ENCODE data around the gene MUC5B. TPM values are rescaled to one million over a fixed set of nuclear protein-coding genes. Genes with fewer than 3 reads are reported as not detected.

Gene MUC5B
- total and polyA plus RNA-seq, 2 of the 13 experiments (the other 11 are each of a cell fraction or from before 2014, with no cell fraction given), result 0.01 TPM; not detected in 1

GRCh38 chr11:1309498-1310317 lies 86.8 kb downstream of the MUC5B start, which contains the start of gene TOLLIP (continued):
- TF ChIP-seq ZNF576 (CRISPR knock-in tag; IDR thresholded peaks at IDR 0.05) (no peak), ZBTB44 (CRISPR knock-in tag; IDR thresholded peaks at IDR 0.05) (no peak), CREM (IDR thresholded peaks at IDR 0.05) (no peak), CREM (CRISPR knock-in tag; IDR thresholded peaks at IDR 0.05) (no peak), ZNF496 (CRISPR knock-in tag; IDR thresholded peaks at IDR 0.05; ENCODE audit: insufficient replicate concordance) (no peak), TOE1 (CRISPR knock-in tag; IDR thresholded peaks at IDR 0.05) (no peak), ESRRA (CRISPR knock-in tag; IDR thresholded peaks at IDR 0.05; ENCODE audit: low read depth) (peak; percentile 42; the same call in 1 of the 2 replicates), ETV6 (CRISPR knock-in tag; conservative IDR thresholded peaks at IDR 0.05) (no peak), ZFP36L2 (CRISPR knock-in tag; IDR thresholded peaks at IDR 0.05) (no peak), NONO (IDR thresholded peaks at IDR 0.05) (no peak), NONO (CRISPR knock-in tag; conservative IDR thresholded peaks at IDR 0.05) (peak; percentile 89; the same call in 1 of the 2 replicates), ZSCAN25 (CRISPR knock-in tag; IDR thresholded peaks at IDR 0.05) (peak; percentile 44; the same call in 1 of the 2 replicates), ATF4 (CRISPR knock-in tag; IDR thresholded peaks at IDR 0.05) (no peak), KLF12 (CRISPR knock-in tag; IDR thresholded peaks at IDR 0.05; ENCODE audit: borderline replicate concordance) (no peak; the same call in 1 of the 2 replicates), NCOA5 (CRISPR knock-in tag; IDR thresholded peaks at IDR 0.05) (no peak), ZFYVE20 (CRISPR knock-in tag; IDR thresholded peaks at IDR 0.05; ENCODE audit: borderline replicate concordance, low read depth) (0 out of 2 replicates have a peak, but pooled peaks have one; percentile 59), IKZF4 (CRISPR knock-in tag; IDR thresholded peaks at IDR 0.05; ENCODE audit: borderline replicate concordance, low read depth, not compliant biosample characterization) (peak; percentile 39), GATAD1 (CRISPR knock-in tag; IDR thresholded peaks at IDR 0.05) (peak; percentile 67)
- TF ChIP-seq, protein P1, sequence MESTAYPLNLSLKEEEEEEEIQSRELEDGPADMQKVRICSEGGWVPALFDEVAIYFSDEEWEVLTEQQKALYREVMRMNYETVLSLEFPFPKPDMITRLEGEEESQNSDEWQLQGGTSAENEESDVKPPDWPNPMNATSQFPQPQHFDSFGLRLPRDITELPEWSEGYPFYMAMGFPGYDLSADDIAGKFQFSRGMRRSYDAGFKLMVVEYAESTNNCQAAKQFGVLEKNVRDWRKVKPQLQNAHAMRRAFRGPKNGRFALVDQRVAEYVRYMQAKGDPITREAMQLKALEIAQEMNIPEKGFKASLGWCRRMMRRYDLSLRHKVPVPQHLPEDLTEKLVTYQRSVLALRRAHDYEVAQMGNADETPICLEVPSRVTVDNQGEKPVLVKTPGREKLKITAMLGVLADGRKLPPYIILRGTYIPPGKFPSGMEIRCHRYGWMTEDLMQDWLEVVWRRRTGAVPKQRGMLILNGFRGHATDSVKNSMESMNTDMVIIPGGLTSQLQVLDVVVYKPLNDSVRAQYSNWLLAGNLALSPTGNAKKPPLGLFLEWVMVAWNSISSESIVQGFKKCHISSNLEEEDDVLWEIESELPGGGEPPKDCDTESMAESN (CRISPR knock-in tag; conservative IDR thresholded peaks at IDR 0.05), result peak; percentile 93
- TF ChIP-seq, protein P2, sequence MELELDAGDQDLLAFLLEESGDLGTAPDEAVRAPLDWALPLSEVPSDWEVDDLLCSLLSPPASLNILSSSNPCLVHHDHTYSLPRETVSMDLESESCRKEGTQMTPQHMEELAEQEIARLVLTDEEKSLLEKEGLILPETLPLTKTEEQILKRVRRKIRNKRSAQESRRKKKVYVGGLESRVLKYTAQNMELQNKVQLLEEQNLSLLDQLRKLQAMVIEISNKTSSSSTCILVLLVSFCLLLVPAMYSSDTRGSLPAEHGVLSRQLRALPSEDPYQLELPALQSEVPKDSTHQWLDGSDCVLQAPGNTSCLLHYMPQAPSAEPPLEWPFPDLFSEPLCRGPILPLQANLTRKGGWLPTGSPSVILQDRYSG (CRISPR knock-in tag; IDR thresholded peaks at IDR 0.05), result no peak; the same call in 1 of the 2 replicates
- TF ChIP-seq, protein P3, sequence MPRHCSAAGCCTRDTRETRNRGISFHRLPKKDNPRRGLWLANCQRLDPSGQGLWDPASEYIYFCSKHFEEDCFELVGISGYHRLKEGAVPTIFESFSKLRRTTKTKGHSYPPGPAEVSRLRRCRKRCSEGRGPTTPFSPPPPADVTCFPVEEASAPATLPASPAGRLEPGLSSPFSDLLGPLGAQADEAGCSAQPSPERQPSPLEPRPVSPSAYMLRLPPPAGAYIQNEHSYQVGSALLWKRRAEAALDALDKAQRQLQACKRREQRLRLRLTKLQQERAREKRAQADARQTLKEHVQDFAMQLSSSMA (CRISPR knock-in tag; IDR thresholded peaks at IDR 0.05), result no peak

Measured in HepG2 (cell line).